Neural cell (in vitro differentiated cells): Measurements from ENCODE around the gene EHMT1. TPM values are rescaled to one million over a fixed set of nuclear protein-coding genes. Genes with fewer than 3 reads are reported as not detected.

Experiments used
- H2AFZ ChIP-seq: fragments of 200-600, 300-800 bp; sonication (generic), shearing (Covaris generic); 2 replicates; pipeline ENCODE4 v1.6.0; 2014; ENCODE audit warnings: low read depth, mild to moderate bottlenecking, antibody characterized with exemption, low read length, moderate library complexity
- H3F3A ChIP-seq: fragments of 200-600 bp; shearing (Covaris generic); 2 replicates; pipeline ENCODE4 v1.6.1; 2016; ENCODE audit warnings: mild to moderate bottlenecking, moderate library complexity, mixed read lengths, antibody characterized with exemption, low read length; ENCODE audit not compliant: insufficient read depth, poor library complexity, severe bottlenecking
- H3K27ac ChIP-seq: fragments of 200-600, 300-800 bp; sonication (generic), shearing (Covaris generic); 2 replicates; pipeline ENCODE4 v1.5.1; 2014; ENCODE audit warnings: mild to moderate bottlenecking, low read length, moderate library complexity
- H3K27me3 ChIP-seq: fragments of 300-800, 200-600 bp; sonication (generic), shearing (Covaris generic); 2 replicates; pipeline ENCODE4 v1.6.0; 2014; ENCODE audit warnings: mild to moderate bottlenecking, low read depth, low read length, moderate library complexity; ENCODE audit not compliant: insufficient read depth
- H3K36me3 ChIP-seq: fragments of 300-800, 200-600 bp; sonication (generic), shearing (Covaris generic); 2 replicates; pipeline ENCODE4 v1.5.1; 2014; ENCODE audit warnings: mild to moderate bottlenecking, antibody characterized with exemption, low read length, moderate library complexity; ENCODE audit not compliant: insufficient read depth
- H3K4me2 ChIP-seq: fragments of 300-800, 200-600 bp; sonication (generic), shearing (Covaris generic); 2 replicates; pipeline ENCODE4 v1.6.0; 2014; ENCODE audit warnings: mild to moderate bottlenecking, low read length
- H3K4me3 ChIP-seq: fragments of 300-800, 200-600 bp; sonication (generic), shearing (Covaris generic); 2 replicates; pipeline ENCODE4 v1.5.1; 2014; ENCODE audit warnings: mild to moderate bottlenecking, low read length, moderate library complexity
- H3K79me2 ChIP-seq: fragments of 200-600 bp; shearing (Covaris generic); replicated peaks from 2 replicates; pipeline ENCODE4 v1.6.0; 2014; ENCODE audit warnings: mild to moderate bottlenecking, low read length, moderate library complexity; ENCODE audit not compliant: insufficient read depth
- H3K9ac ChIP-seq: fragments of 300-800, 200-600 bp; sonication (generic), shearing (Covaris generic); 2 replicates; pipeline ENCODE4 v1.6.1; 2016; ENCODE audit warnings: mild to moderate bottlenecking, low read length, mixed read lengths
- H3K9me2 ChIP-seq: fragments of 200-600 bp; shearing (Covaris generic); 2 replicates; pipeline ENCODE4 v1.6.1; 2016; ENCODE audit warnings: mild to moderate bottlenecking, low read length, mixed read lengths; ENCODE audit not compliant: insufficient read depth
- H3K9me3 ChIP-seq: fragments of 200-600, 300-800 bp; sonication (generic), shearing (Covaris generic); 2 replicates; pipeline ENCODE4 v1.6.1; 2016; ENCODE audit warnings: mild to moderate bottlenecking, mixed run types, low read length, moderate library complexity, mixed read lengths
- H4K20me1 ChIP-seq: fragments of 200-600 bp; shearing (Covaris generic); 2 replicates; pipeline ENCODE4 v1.6.1; 2016; ENCODE audit warnings: mild to moderate bottlenecking, mixed run types; ENCODE audit not compliant: insufficient read depth
- EP300 ChIP-seq: fragments of 450-650 bp; conservative IDR thresholded peaks from 2 replicates; pipeline ENCODE4 v1.6.1; 2014; ENCODE audit warnings: antibody characterized with exemption, mild to moderate bottlenecking, moderate library complexity; ENCODE audit not compliant: poor library complexity, severe bottlenecking
- EZH2 ChIP-seq: fragments of 200-600, 300-800 bp; shearing (Covaris generic), sonication (generic); IDR thresholded peaks from 2 replicates; pipeline ENCODE4 v1.6.1; 2014; ENCODE audit warnings: antibody characterized with exemption, low read length, borderline replicate concordance, mild to moderate bottlenecking; ENCODE audit not compliant: insufficient read depth, poor library complexity, severe bottlenecking
- MXI1 ChIP-seq: fragments of 450-650 bp; conservative IDR thresholded peaks from 2 replicates; pipeline ENCODE4 v1.6.1; 2014; ENCODE audit warnings: antibody characterized with exemption, mild to moderate bottlenecking; ENCODE audit not compliant: poor library complexity, severe bottlenecking
- POLR2AphosphoS5 ChIP-seq: IDR thresholded peaks from 2 replicates; pipeline ENCODE4 v1.6.1; 2012
- RAD21 ChIP-seq: fragments of 450-650 bp; conservative IDR thresholded peaks from 2 replicates; pipeline ENCODE4 v1.6.1; 2014; ENCODE audit warnings: antibody characterized with exemption, mild to moderate bottlenecking, moderate library complexity
- REST ChIP-seq: IDR thresholded peaks from 2 replicates; pipeline ENCODE4 v1.6.1; 2012; ENCODE audit warnings: borderline replicate concordance
- SMC3 ChIP-seq: fragments of 450-650 bp; conservative IDR thresholded peaks from 2 replicates; pipeline ENCODE4 v1.6.1; 2014; ENCODE audit warnings: antibody characterized with exemption, mild to moderate bottlenecking, moderate library complexity; ENCODE audit not compliant: poor library complexity
- TAF1 ChIP-seq: IDR thresholded peaks from 2 replicates; pipeline ENCODE4 v1.6.1; 2012; ENCODE audit warnings: low read depth
- polyA plus RNA-seq: library from polyadenylated mRNA; depleted of rRNA; stranded (reverse); fragments of >200 nt; gene quantifications from 2 replicates; pipeline ENCODE4 v1.2.3, GENCODE V29; 2014
- TF ChIP-seq, protein P1 (sequence below): fragments of 450-650 bp; IDR thresholded peaks from 2 replicates; pipeline ENCODE4 v1.5.1; 2014; ENCODE audit warnings: antibody characterized with exemption, mild to moderate bottlenecking, moderate library complexity; ENCODE audit not compliant: poor library complexity, severe bottlenecking

The EHMT1 gene
- polyA plus RNA-seq, 1 donor from 2014 or later, result 53.0 TPM

GRCh38 chr9:137798901-137799629, 180.3 kb downstream of the EHMT1 start:
- H3K9me2 ChIP-seq, result no peaks in the 10 kb centered on the region
- no peaks in the 10 kb centered on the region for H3K9me3 ChIP-seq
- no peak overlapping the region for H2AFZ ChIP-seq
- no peak overlapping the region for H3K4me3 ChIP-seq
- TF ChIP-seq, protein P1, sequence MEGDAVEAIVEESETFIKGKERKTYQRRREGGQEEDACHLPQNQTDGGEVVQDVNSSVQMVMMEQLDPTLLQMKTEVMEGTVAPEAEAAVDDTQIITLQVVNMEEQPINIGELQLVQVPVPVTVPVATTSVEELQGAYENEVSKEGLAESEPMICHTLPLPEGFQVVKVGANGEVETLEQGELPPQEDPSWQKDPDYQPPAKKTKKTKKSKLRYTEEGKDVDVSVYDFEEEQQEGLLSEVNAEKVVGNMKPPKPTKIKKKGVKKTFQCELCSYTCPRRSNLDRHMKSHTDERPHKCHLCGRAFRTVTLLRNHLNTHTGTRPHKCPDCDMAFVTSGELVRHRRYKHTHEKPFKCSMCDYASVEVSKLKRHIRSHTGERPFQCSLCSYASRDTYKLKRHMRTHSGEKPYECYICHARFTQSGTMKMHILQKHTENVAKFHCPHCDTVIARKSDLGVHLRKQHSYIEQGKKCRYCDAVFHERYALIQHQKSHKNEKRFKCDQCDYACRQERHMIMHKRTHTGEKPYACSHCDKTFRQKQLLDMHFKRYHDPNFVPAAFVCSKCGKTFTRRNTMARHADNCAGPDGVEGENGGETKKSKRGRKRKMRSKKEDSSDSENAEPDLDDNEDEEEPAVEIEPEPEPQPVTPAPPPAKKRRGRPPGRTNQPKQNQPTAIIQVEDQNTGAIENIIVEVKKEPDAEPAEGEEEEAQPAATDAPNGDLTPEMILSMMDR, result no peak
- TF ChIP-seq TAF1 (no peak), SMC3 (no peak), EP300 (no peak), REST (no peak)
- no peak overlapping the region for H3K4me2 ChIP-seq
- no peak overlapping the region for H3K27ac ChIP-seq
- H3K9ac ChIP-seq, result no peak overlapping the region
- no peaks in the 10 kb centered on the region for H3F3A ChIP-seq
- H3K27me3 ChIP-seq, result no peaks in the 10 kb centered on the region
- no peaks in the 10 kb centered on the region for H4K20me1 ChIP-seq
- no peaks in the 10 kb centered on the region for H3K79me2 ChIP-seq
- no peaks in the 10 kb centered on the region for H3K36me3 ChIP-seq

- Histone ChIP-seq H3K9me2 (no peaks in the 10 kb centered on the region), H3K79me2 (no peaks in the 10 kb centered on the region), H4K20me1 (no peaks in the 10 kb centered on the region), H3K9ac (no peak overlapping the region), H3K27ac (no peak overlapping the region), H3K4me2 (no peak overlapping the region), H2AFZ (no peak overlapping the region), H3K4me3 (no peak overlapping the region), H3K27me3 (no peaks in the 10 kb centered on the region), H3K36me3 (peaks cover 1% of the 10 kb centered on the region), H3F3A (no peaks in the 10 kb centered on the region), H3K9me3 (no peaks in the 10 kb centered on the region)
- TF ChIP-seq POLR2AphosphoS5 (no peak), RAD21 (no peak), REST (no peak), MXI1 (no peak), EP300 (no peak), SMC3 (no peak), TAF1 (no peak), EZH2 (no peak)
- TF ChIP-seq, protein P1, result no peak
Observed at GRCh38 chr9:137799630-137799983, 180.8 kb downstream of the EHMT1 start.
